ENCODE measurements around the gene SELENBP1.
"Not testable (repeated sequence)": the region's sequence is repeated elsewhere in the genome, so short reads cannot be mapped to it uniquely, and the experiment has no call there.

SELENBP1 gene

DNA sequence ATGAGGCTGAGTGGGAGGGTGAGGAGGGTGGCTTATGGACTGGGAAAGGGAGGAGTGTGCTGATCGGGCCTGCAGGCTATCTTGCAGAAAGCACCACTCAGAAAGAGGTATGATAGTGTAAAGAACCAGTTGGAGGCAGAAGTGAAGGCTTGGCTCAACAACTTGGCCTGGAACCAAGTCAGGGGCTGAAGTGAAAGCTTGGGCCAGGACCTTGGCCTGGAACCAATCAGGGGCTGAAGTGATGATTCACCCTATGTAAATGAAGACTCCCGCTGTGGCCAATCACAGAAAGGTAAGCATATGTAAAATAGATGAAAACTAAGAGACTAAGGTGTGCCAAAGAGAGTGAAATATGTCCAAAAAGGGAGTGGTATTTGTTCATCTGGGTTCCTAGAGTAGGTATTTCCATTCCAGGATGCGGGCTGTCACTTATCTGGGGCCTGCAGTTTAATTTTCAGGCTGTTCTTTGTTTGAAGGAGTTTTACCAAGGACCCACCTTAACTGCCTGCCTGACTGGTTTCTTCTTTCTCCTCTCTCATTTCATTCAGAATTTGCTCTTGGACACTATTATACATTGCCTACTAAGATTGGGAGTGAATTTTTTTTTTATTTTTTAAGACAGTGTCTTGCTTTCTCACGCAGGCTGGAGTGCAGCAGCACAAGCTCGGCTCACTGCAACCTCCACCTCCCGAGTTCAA lies 20.3 kb downstream of the SELENBP1 start:
- no peak overlapping the region for H3K23ac ChIP-seq (ENCODE audit: low read length)

DNA sequence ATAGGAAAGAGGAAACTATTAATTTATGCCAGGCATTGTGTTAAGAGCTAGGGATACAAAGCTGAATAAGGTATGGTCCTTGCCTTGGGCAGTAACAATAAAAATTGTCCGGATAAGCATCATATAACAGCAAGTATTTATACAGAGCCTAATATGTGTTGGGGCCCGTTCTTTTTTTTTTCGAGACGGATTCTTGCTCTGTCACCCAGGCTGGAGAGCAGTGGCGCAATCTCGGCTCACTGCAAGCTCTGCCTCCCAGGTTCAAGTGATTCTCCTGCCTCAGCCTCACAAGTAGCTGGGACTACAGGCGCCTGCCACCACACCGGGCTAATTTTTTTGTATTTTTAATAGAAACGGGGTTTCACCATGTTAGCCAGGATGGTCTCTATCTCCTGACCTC lies 22.2 kb downstream of the SELENBP1 start:
- H2BK120ac ChIP-seq (ENCODE audit: insufficient read depth, low read length, poor library complexity); H3K9ac ChIP-seq (ENCODE audit: low read length); H4K12ac ChIP-seq (ENCODE audit: low read depth, low read length); H3K23ac ChIP-seq (ENCODE audit: low read length); H3K79me2 ChIP-seq (ENCODE audit: control insufficient read depth, insufficient read depth, low read length, poor library complexity); H4K8ac ChIP-seq (ENCODE audit: low read depth, low read length); H3K4me2 ChIP-seq (ENCODE audit: low read length); H4K91ac ChIP-seq (ENCODE audit: low read depth, low read length); H3K27ac ChIP-seq (ENCODE audit: low read depth, low read length); H3K9me3 ChIP-seq (ENCODE audit: insufficient read depth, low read depth, low read length); H3K79me1 ChIP-seq (ENCODE audit: low read length); H3K4ac ChIP-seq (ENCODE audit: low read depth, low read length); H2BK5ac ChIP-seq (ENCODE audit: low read depth, low read length, poor library complexity); DNase-seq; H3K27me3 ChIP-seq (ENCODE audit: insufficient read depth, low read length); H2AFZ ChIP-seq (ENCODE audit: insufficient read depth, low read length, poor library complexity); H3K14ac ChIP-seq (ENCODE audit: low read length); H3K36me3 ChIP-seq (ENCODE audit: control insufficient read depth in 1 of 2, insufficient read depth in 2 of 2, low read length in 2 of 2); H3K4me3 ChIP-seq (ENCODE audit: low read depth, low read length); H2AK5ac ChIP-seq (ENCODE audit: low read length); H3K18ac ChIP-seq (ENCODE audit: low read length); H2BK12ac ChIP-seq (ENCODE audit: low read length): not testable (repeated sequence)
- WGBS (ENCODE audit: extremely low coverage, insufficient coverage, insufficient read length), result no CpG with 5 or more reads among the region's 9 CpGs
- peaks cover 6 to 13% of the 10 kb centered on the region in 2 experiments for H3K4me1 ChIP-seq (ENCODE audit: control insufficient read depth in 1 of 2, insufficient read depth in 2 of 2, low read length in 2 of 2)

More for the DNA sequence above, 20.3 kb downstream of the SELENBP1 start:
- Histone ChIP-seq H3K14ac (ENCODE audit: low read length) (no peak overlapping the region), H2AFZ (ENCODE audit: insufficient read depth, low read length, poor library complexity) (no peak overlapping the region), H3K9me3 (ENCODE audit: insufficient read depth, low read depth, low read length) (peaks cover 5% of the 10 kb centered on the region), H3K27ac (ENCODE audit: low read depth, low read length) (no peak overlapping the region), H2BK12ac (ENCODE audit: low read length) (no peak overlapping the region), H4K91ac (ENCODE audit: low read depth, low read length) (no peak overlapping the region), H4K8ac (ENCODE audit: low read depth, low read length) (no peak overlapping the region), H2BK5ac (ENCODE audit: low read depth, low read length, poor library complexity) (no peak overlapping the region), H3K4me2 (ENCODE audit: low read length) (no peak overlapping the region), H3K4me3 (ENCODE audit: low read depth, low read length) (no peak overlapping the region), H2BK120ac (ENCODE audit: insufficient read depth, low read length, poor library complexity) (no peak overlapping the region), H3K79me2 (ENCODE audit: control insufficient read depth, insufficient read depth, low read length, poor library complexity) (no peaks in the 10 kb centered on the region), H2AK5ac (ENCODE audit: low read length) (no peak overlapping the region), H3K18ac (ENCODE audit: low read length) (no peak overlapping the region), H4K12ac (ENCODE audit: low read depth, low read length) (no peak overlapping the region), H3K4ac (ENCODE audit: low read depth, low read length) (no peak overlapping the region), H3K36me3 (ENCODE audit: control insufficient read depth in 1 of 2, insufficient read depth in 2 of 2, low read length in 2 of 2) (no peaks in the 10 kb centered on the region), H3K27me3 (ENCODE audit: insufficient read depth, low read length) (no peaks in the 10 kb centered on the region), H3K79me1 (ENCODE audit: low read length) (no peaks in the 10 kb centered on the region), H3K4me1 (ENCODE audit: control insufficient read depth in 1 of 2, insufficient read depth in 2 of 2, low read length in 2 of 2) (peaks cover 0 to 4% of the 10 kb centered on the region in 2 experiments), H3K9ac (ENCODE audit: low read length) (peak overlapping the region; percentile 48)
- DNase-seq, result no peak
- WGBS (ENCODE audit: extremely low coverage, insufficient coverage, insufficient read length), result no CpG with 5 or more reads among the region's 6 CpGs

- H3K9ac ChIP-seq (ENCODE audit: low read length), result no peak overlapping the region
- no peak overlapping the region for H2AK5ac ChIP-seq (ENCODE audit: low read length)
- peaks cover 18 to 23% of the 10 kb centered on the region in 2 experiments for H3K36me3 ChIP-seq (ENCODE audit: control insufficient read depth in 1 of 2, insufficient read depth in 2 of 2, low read length in 2 of 2)
- no peak overlapping the region for H3K23ac ChIP-seq (ENCODE audit: low read length)
- H3K4me3 ChIP-seq (ENCODE audit: low read depth, low read length), result no peak overlapping the region
- peak overlapping the region; percentile 47 for H2AFZ ChIP-seq (ENCODE audit: insufficient read depth, low read length, poor library complexity)
- peak overlapping the region; percentile 57 for H2BK120ac ChIP-seq (ENCODE audit: insufficient read depth, low read length, poor library complexity)
- peaks cover 3% of the 10 kb centered on the region for H3K79me1 ChIP-seq (ENCODE audit: low read length)
- H3K18ac ChIP-seq (ENCODE audit: low read length), result no peak overlapping the region
- H2BK5ac ChIP-seq (ENCODE audit: low read depth, low read length, poor library complexity), result no peak overlapping the region
- H3K4me1 ChIP-seq (ENCODE audit: control insufficient read depth in 1 of 2, insufficient read depth in 2 of 2, low read length in 2 of 2), result peaks cover 6 to 13% of the 10 kb centered on the region in 2 experiments
- no peak overlapping the region for H3K4ac ChIP-seq (ENCODE audit: low read depth, low read length)
- peaks cover 7% of the 10 kb centered on the region for H3K79me2 ChIP-seq (ENCODE audit: control insufficient read depth, insufficient read depth, low read length, poor library complexity)
- peak overlapping the region; percentile 72 for H4K8ac ChIP-seq (ENCODE audit: low read depth, low read length)
- peak overlapping the region; percentile 27 for H4K12ac ChIP-seq (ENCODE audit: low read depth, low read length)
- no peaks in the 10 kb centered on the region for H3K27me3 ChIP-seq (ENCODE audit: insufficient read depth, low read length)
- WGBS (ENCODE audit: extremely low coverage, insufficient coverage, insufficient read length), result no CpG with 5 or more reads among the region's 12 CpGs
- DNase-seq, result no peak
- H4K91ac ChIP-seq (ENCODE audit: low read depth, low read length), result peak overlapping the region; percentile 29
- peak overlapping the region; percentile 42 for H3K27ac ChIP-seq (ENCODE audit: low read depth, low read length)
- no peak overlapping the region for H3K14ac ChIP-seq (ENCODE audit: low read length)
- H3K9me3 ChIP-seq (ENCODE audit: insufficient read depth, low read depth, low read length), result peaks cover 5% of the 10 kb centered on the region
- no peak overlapping the region for H2BK12ac ChIP-seq (ENCODE audit: low read length)
- peak overlapping the region; percentile 73 for H3K4me2 ChIP-seq (ENCODE audit: low read length)
Observed at GRCh38 chr1:151347523-151348246, 24.8 kb downstream of the SELENBP1 start.

DNA sequence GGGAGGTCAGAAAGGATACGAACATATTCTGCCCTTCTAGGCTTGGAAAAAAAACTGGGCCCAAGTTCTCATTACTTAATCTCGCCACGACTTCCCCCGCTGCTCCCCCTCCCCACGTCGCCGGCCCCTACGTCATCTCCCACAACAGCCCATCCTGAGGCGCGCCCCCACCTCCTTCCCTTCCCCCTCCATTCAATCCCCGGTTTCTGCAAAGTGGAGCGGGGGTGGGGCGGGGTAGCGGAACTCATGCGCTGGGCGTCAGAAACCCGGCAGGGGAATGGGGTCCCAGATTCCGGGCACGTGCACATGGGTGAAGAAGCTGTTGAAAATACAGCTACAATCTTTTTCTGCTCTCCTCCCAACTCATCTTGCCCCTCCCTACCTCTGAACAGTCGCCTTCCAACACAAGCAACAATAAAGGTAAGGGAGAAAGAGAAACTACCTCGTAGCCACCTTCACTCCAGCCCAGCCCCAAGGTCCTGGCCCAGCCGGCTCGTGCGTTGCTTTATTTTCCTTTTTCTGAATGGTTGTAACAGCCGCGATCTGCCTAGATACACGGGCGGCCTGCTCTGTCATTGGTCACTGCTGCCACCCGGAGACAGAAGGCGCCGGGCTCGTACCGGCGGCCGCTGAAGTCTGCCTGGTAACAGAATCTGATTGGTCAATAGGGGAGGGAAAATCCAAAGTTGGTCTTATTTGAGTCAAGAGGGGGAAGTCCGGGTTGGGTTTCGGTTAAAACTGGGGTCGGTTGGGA lies 25.6 kb downstream of the SELENBP1 start, which contains the start of gene RFX5:
TSS of gene RFX5 (minus strand) at position 484 of the 754 bp plus-strand sequence. CDS start 932 bp downstream, outside the sequence.
- peak within 1 kb of the TSS; percentile 59 for H3K18ac ChIP-seq (ENCODE audit: low read length)
- peak within 1 kb of the TSS; percentile 77 for H2BK12ac ChIP-seq (ENCODE audit: low read length)
- H4K91ac ChIP-seq (ENCODE audit: low read depth, low read length), result peak within 1 kb of the TSS; percentile 80
- peak within 1 kb of the TSS; percentile 83 for H4K8ac ChIP-seq (ENCODE audit: low read depth, low read length)
- peak within 1 kb of the TSS; percentile 58 for H4K12ac ChIP-seq (ENCODE audit: low read depth, low read length)
- peak within 1 kb of the TSS; percentile 2 for H2AK5ac ChIP-seq (ENCODE audit: low read length)
- H3K79me1 ChIP-seq (ENCODE audit: low read length), result peaks cover 3% of the 10 kb centered on the region
- H3K4ac ChIP-seq (ENCODE audit: low read depth, low read length), result peak within 1 kb of the TSS; percentile 78
- H3K4me3 ChIP-seq (ENCODE audit: low read depth, low read length), result peak within 1 kb of the TSS; percentile 71
- H3K27ac ChIP-seq (ENCODE audit: low read depth, low read length), result peak within 1 kb of the TSS; percentile 96
- H3K9ac ChIP-seq (ENCODE audit: low read length), result peak within 1 kb of the TSS; percentile 68
- H3K4me2 ChIP-seq (ENCODE audit: low read length), result peak within 1 kb of the TSS; percentile 79
- peak within 1 kb of the TSS; percentile 88 for H2BK5ac ChIP-seq (ENCODE audit: low read depth, low read length, poor library complexity)
- peak within 1 kb of the TSS; percentile 85 for H2BK120ac ChIP-seq (ENCODE audit: insufficient read depth, low read length, poor library complexity)
- H3K14ac ChIP-seq (ENCODE audit: low read length), result peak within 1 kb of the TSS; percentile 78
- peaks cover 6 to 13% of the 10 kb centered on the region in 2 experiments for H3K4me1 ChIP-seq (ENCODE audit: control insufficient read depth in 1 of 2, insufficient read depth in 2 of 2, low read length in 2 of 2)
- H3K27me3 ChIP-seq (ENCODE audit: insufficient read depth, low read length), result no peaks in the 10 kb centered on the region
- H3K9me3 ChIP-seq (ENCODE audit: insufficient read depth, low read depth, low read length), result peaks cover 3% of the 10 kb centered on the region
- DNase-seq, result peak; percentile 97
- H3K36me3 ChIP-seq (ENCODE audit: control insufficient read depth in 1 of 2, insufficient read depth in 2 of 2, low read length in 2 of 2), result peaks cover 23 to 30% of the 10 kb centered on the region in 2 experiments
- no CpG with 5 or more reads among the region's 38 CpGs for WGBS (ENCODE audit: extremely low coverage, insufficient coverage, insufficient read length)
- peaks cover 7% of the 10 kb centered on the region for H3K79me2 ChIP-seq (ENCODE audit: control insufficient read depth, insufficient read depth, low read length, poor library complexity)
- peak within 1 kb of the TSS; percentile 91 for H2AFZ ChIP-seq (ENCODE audit: insufficient read depth, low read length, poor library complexity)
- H3K23ac ChIP-seq (ENCODE audit: low read length), result no peak within 1 kb of the TSS
